IMR-90 (cell line): Measurements from ENCODE around the gene TNNI3K. TPM values are rescaled to one million over a fixed set of nuclear protein-coding genes. Genes with fewer than 3 reads are reported as not detected.

Experiments used
- ATAC-seq: fragments of 200-7000 bp; cut with Tn5 transposase; 2 replicates; pipeline ENCODE4 v1.9.1; 2020; ENCODE audit warnings: low read depth, mild to moderate bottlenecking, moderate library complexity
- BruUV-seq: library from RNA; stranded (reverse); fragments of 400-500 nt; replicated peaks from 2 replicates; lab custom pipeline; 2021; lab: Mats Ljungman, UMichigan
- CTCF ChIA-PET: fragments of 300-600 bp; formaldehyde crosslinking; extraction: SDS; loops from one replicate; lab custom pipeline; 2021; ENCODE audit warnings: antibody characterized with exemption; lab: Yijun Ruan, JAX
- POLR2A ChIA-PET: fragments of 300-600 bp; sonication (Branson Sonifier 250); formaldehyde crosslinking; loops from one replicate; lab custom pipeline; 2022; ENCODE audit warnings: antibody characterized with exemption; ENCODE audit not compliant: unreplicated experiment; lab: Charles Lee
- DNase-seq: peaks from one replicate; pipeline ENCODE4 v3.0.0; 2013
- H2AFZ ChIP-seq: replicated peaks from 2 replicates; pipeline ENCODE3; 2013; ENCODE audit warnings: low read length, mild to moderate bottlenecking; ENCODE audit not compliant: poor library complexity
- H2AK5ac ChIP-seq: 2 replicates; pipeline ENCODE4 v1.6.1; 2013; ENCODE audit warnings: low read depth, low read length, inconsistent platforms
- H2AK9ac ChIP-seq: replicated peaks from 2 replicates; pipeline ENCODE3; 2013; ENCODE audit warnings: mild to moderate bottlenecking, low read depth, low read length, moderate library complexity; ENCODE audit not compliant: poor library complexity
- H2BK120ac ChIP-seq: 2 replicates; pipeline ENCODE4 v1.6.1; 2013; ENCODE audit warnings: low read depth, low read length, inconsistent platforms
- H2BK15ac ChIP-seq: 3 replicates; pipeline ENCODE4 v1.6.1; 2013; ENCODE audit warnings: low read depth, low read length, inconsistent platforms
- H2BK20ac ChIP-seq: 2 replicates; pipeline ENCODE4 v1.6.1; 2013; ENCODE audit warnings: low read depth, mild to moderate bottlenecking, inconsistent platforms, low read length, moderate library complexity
- H2BK5ac ChIP-seq: 2 replicates; pipeline ENCODE4 v1.6.1; 2013; ENCODE audit warnings: mild to moderate bottlenecking, low read depth, low read length, inconsistent platforms; ENCODE audit not compliant: poor library complexity, severe bottlenecking
- H3K14ac ChIP-seq: replicated peaks from 2 replicates; pipeline ENCODE4 v1.6.1; 2013; ENCODE audit warnings: low read depth, low read length, inconsistent platforms
- H3K18ac ChIP-seq: 2 replicates; pipeline ENCODE4 v1.6.1; 2013; ENCODE audit warnings: low read depth, low read length, control low read depth
- H3K23ac ChIP-seq: 2 replicates; pipeline ENCODE4 v1.6.1; 2013; ENCODE audit warnings: low read depth, low read length, inconsistent platforms
- H3K27ac ChIP-seq: 2 replicates; pipeline ENCODE4 v1.5.1; 2013; ENCODE audit warnings: mild to moderate bottlenecking, control low read depth, low read length; ENCODE audit not compliant: insufficient read depth
- H3K27me3 ChIP-seq: 2 replicates; pipeline ENCODE4 v1.6.1; 2013; ENCODE audit warnings: low read length; ENCODE audit not compliant: control insufficient read depth, insufficient read depth
- H3K36me3 ChIP-seq: 2 replicates; pipeline ENCODE4 v1.6.1; 2013; ENCODE audit warnings: low read length, mixed read lengths; ENCODE audit not compliant: control insufficient read depth, insufficient read depth
- H3K4ac ChIP-seq: 2 replicates; pipeline ENCODE4 v1.6.1; 2013; ENCODE audit warnings: low read depth, low read length, inconsistent platforms
- H3K4me1 ChIP-seq: 2 replicates; pipeline ENCODE4 v1.6.1; 2013; ENCODE audit warnings: low read length, mixed read lengths; ENCODE audit not compliant: control insufficient read depth, insufficient read depth
- H3K4me2 ChIP-seq: 2 replicates; pipeline ENCODE4 v1.6.1; 2013; ENCODE audit warnings: low read depth, mild to moderate bottlenecking, control low read depth, low read length, moderate library complexity
- H3K4me3 ChIP-seq: 2 replicates; pipeline ENCODE4 v1.5.1; 2013; ENCODE audit warnings: low read depth, mild to moderate bottlenecking, control low read depth, low read length, moderate library complexity; ENCODE audit not compliant: insufficient read depth
- H3K56ac ChIP-seq: 2 replicates; pipeline ENCODE4 v1.6.1; 2013; ENCODE audit warnings: low read length, inconsistent platforms; ENCODE audit not compliant: insufficient read depth; ENCODE audit errors: extremely low read depth
- H3K79me1 ChIP-seq, 2 experiments: 2 replicates each; pipeline ENCODE4 v1.6.1; 2013; ENCODE audit warnings: low read length in 2 of 2, inconsistent platforms in 1 of 2, low read depth in 1 of 2
- H3K9ac ChIP-seq: 2 replicates; pipeline ENCODE4 v1.6.1; 2013; ENCODE audit warnings: low read depth, low read length, control low read depth
- H3K9me1 ChIP-seq: 2 replicates; pipeline ENCODE4 v1.6.1; 2013; ENCODE audit warnings: low read length, inconsistent platforms; ENCODE audit not compliant: insufficient read depth
- H3K9me3 ChIP-seq: 2 replicates; pipeline ENCODE4 v1.6.1; 2013; ENCODE audit warnings: low read length; ENCODE audit not compliant: control insufficient read depth, insufficient read depth
- H4K20me1 ChIP-seq: 2 replicates; pipeline ENCODE4 v1.6.1; 2013; ENCODE audit warnings: low read length, inconsistent platforms; ENCODE audit not compliant: insufficient read depth
- H4K5ac ChIP-seq: 2 replicates; pipeline ENCODE4 v1.6.1; 2013; ENCODE audit warnings: mild to moderate bottlenecking, low read depth, low read length, control low read depth
- H4K8ac ChIP-seq, 2 experiments: 2 replicates each; pipeline ENCODE4 v1.6.1; 2013; ENCODE audit warnings: low read depth in 2 of 2, low read length in 2 of 2, control low read depth in 1 of 2, inconsistent platforms in 1 of 2
- H4K91ac ChIP-seq: 2 replicates; pipeline ENCODE4 v1.6.1; 2013; ENCODE audit warnings: low read depth, low read length, inconsistent platforms; ENCODE audit not compliant: insufficient read depth
- BHLHE40 ChIP-seq: fragments of 150-350 bp; IDR thresholded peaks from 2 replicates; pipeline ENCODE4 v1.6.1; 2016; ENCODE audit warnings: mild to moderate bottlenecking, low read depth, low read length
- CEBPB ChIP-seq: IDR thresholded peaks from 2 replicates; pipeline ENCODE4 v1.6.1; 2012; ENCODE audit warnings: low read depth, low read length, improper control_type of control experiment
- CHD1 ChIP-seq: IDR thresholded peaks from 2 replicates; pipeline ENCODE4 v1.6.1; 2012; ENCODE audit warnings: low read depth, low read length, improper control_type of control experiment
- CTCF ChIP-seq: conservative IDR thresholded peaks from 2 replicates; pipeline ENCODE4 v1.5.1; 2012; ENCODE audit warnings: mild to moderate bottlenecking, low read depth, low read length, improper control_type of control experiment
- ELK1 ChIP-seq: fragments of 150-350 bp; IDR thresholded peaks from 2 replicates; pipeline ENCODE4 v1.6.1; 2016; ENCODE audit warnings: low read depth, mild to moderate bottlenecking, low read length, moderate library complexity, borderline replicate concordance
- FOS ChIP-seq: fragments of 150-350 bp; IDR thresholded peaks from 2 replicates; pipeline ENCODE4 v1.6.1; 2016; ENCODE audit warnings: low read depth, low read length
- MAFK ChIP-seq: IDR thresholded peaks from 2 replicates; pipeline ENCODE4 v1.6.1; 2012; ENCODE audit warnings: low read depth, low read length, improper control_type of control experiment
- MAZ ChIP-seq: IDR thresholded peaks from 2 replicates; pipeline ENCODE4 v1.6.1; 2012; ENCODE audit warnings: low read depth, mild to moderate bottlenecking, low read length, improper control_type of control experiment, moderate library complexity, borderline replicate concordance
- MXI1 ChIP-seq: IDR thresholded peaks from 2 replicates; pipeline ENCODE4 v1.6.1; 2012; ENCODE audit warnings: low read depth, mild to moderate bottlenecking, low read length, moderate library complexity, borderline replicate concordance
- NFE2L2 ChIP-seq: fragments of 150-350 bp; IDR thresholded peaks from 2 replicates; pipeline ENCODE4 v1.6.1; 2016; ENCODE audit warnings: low read depth, mild to moderate bottlenecking, low read length
- POLR2A ChIP-seq: IDR thresholded peaks from 2 replicates; pipeline ENCODE4 v1.6.1; 2012; ENCODE audit warnings: mild to moderate bottlenecking, low read depth, low read length
- RAD21 ChIP-seq: IDR thresholded peaks from 2 replicates; pipeline ENCODE4 v1.6.1; 2012; ENCODE audit warnings: low read length, improper control_type of control experiment
- RCOR1 ChIP-seq: IDR thresholded peaks from 2 replicates; pipeline ENCODE4 v1.6.1; 2012; ENCODE audit warnings: mild to moderate bottlenecking, low read length, improper control_type of control experiment; ENCODE audit not compliant: insufficient replicate concordance
- RFX5 ChIP-seq: IDR thresholded peaks from 2 replicates; pipeline ENCODE4 v1.8.0; 2012; ENCODE audit warnings: low read depth, mild to moderate bottlenecking, low read length, moderate library complexity
- SMC3 ChIP-seq: fragments of 150-350 bp; IDR thresholded peaks from 2 replicates; pipeline ENCODE4 v1.6.1; 2016; ENCODE audit warnings: low read depth, mild to moderate bottlenecking, antibody characterized with exemption, low read length, moderate library complexity
- USF2 ChIP-seq: fragments of 150-350 bp; IDR thresholded peaks from 2 replicates; pipeline ENCODE4 v1.6.1; 2017; ENCODE audit warnings: mild to moderate bottlenecking, antibody characterized with exemption, low read length, low read depth
- WGBS, 2 experiments: methylation state at CpG; one replicate each; pipeline versions ENCODE4 v1.1.5 to v1.1.7; 2013; ENCODE audit warnings: missing lambda C conversion rate in 2 of 2; ENCODE audit not compliant: insufficient read length in 1 of 2; ENCODE audit errors: extremely low coverage in 2 of 2; 5-methylcytosine and 5-hydroxymethylcytosine counted together
- dilution Hi-C: fragments of 300-500 bp; cut with HindIII; formaldehyde crosslinking; loops from one replicate; pipeline ENCODE4 v1.14.3; 2018; ENCODE audit warnings: low sequenced_read_pairs; ENCODE audit not compliant: unreplicated experiment
- in situ Hi-C: fragments of 300-500 bp; cut with MboI; formaldehyde crosslinking; loops from 3 replicates; pipeline ENCODE4 v1.14.3; 2019; ENCODE audit warnings: low sequenced_read_pairs, inconsistent platforms, mixed read lengths
- intact Hi-C: fragments of 100-400 bp; cut with micrococcal nuclease; formaldehyde crosslinking; loops from 2 replicates; pipeline ENCODE4 v1.10.0; 2022
- polyA plus RNA-seq, 3 experiments: library from polyadenylated mRNA; depleted of rRNA; stranded (reverse); fragments of >200 nt; gene quantifications; 2 replicates each; pipeline ENCODE4 v1.2.3, GENCODE V29; 2012; ENCODE audit warnings: low replicate concordance in 1 of 3
- total RNA-seq: library from RNA; depleted of rRNA; stranded (reverse); fragments of >200 nt; gene quantifications from 2 replicates; pipeline ENCODE4 v1.2.3, GENCODE V29; 2012

The TNNI3K gene
- total and polyA plus RNA-seq, 2 of the 4 experiments (the other 2 are of a cell fraction): 0.90 to 1.3 TPM

- Histone ChIP-seq H4K20me1 (no peaks in the 10 kb centered on the region), H3K4me2 (no peak overlapping the region), H3K79me1 (no peaks in the 10 kb centered on the region), H2BK120ac (no peak overlapping the region), H2AK5ac (no peak overlapping the region), H2AFZ (no peak overlapping the region), H2AK9ac (no peak overlapping the region), H3K14ac (no peak overlapping the region), H2BK20ac (no peak overlapping the region), H4K91ac (no peak overlapping the region), H3K9me3 (no peaks in the 10 kb centered on the region), H4K8ac (no peak overlapping the region), H3K18ac (no peak overlapping the region), H3K4me3 (no peak overlapping the region), H3K23ac (no peak overlapping the region), H2BK15ac (no peak overlapping the region), H2BK5ac (no peak overlapping the region), H4K5ac (no peak overlapping the region), H3K9me1 (no peaks in the 10 kb centered on the region), H3K36me3 (no peaks in the 10 kb centered on the region), H3K4ac (no peak overlapping the region), H3K27me3 (no peaks in the 10 kb centered on the region), H3K4me1 (no peaks in the 10 kb centered on the region; the same call in 1 of the 2 replicates), H3K56ac (no peak overlapping the region), H3K27ac (no peak overlapping the region), H3K9ac (no peak overlapping the region)
- ATAC-seq (no peak), DNase-seq (no peak)
- POLR2A ChIA-PET: interaction anchor here (0.6 kb wide), 1 partner anchor 168 kb away, joined by 3 read pairs; no protein-coding TSS in a partner anchor
- in situ Hi-C loops: no loop called here
- dilution Hi-C loops: no loop called here
- CTCF ChIA-PET: interaction anchor here (1.2 kb wide), 1 partner anchor 31 kb away, joined by 3 read pairs; no protein-coding TSS in a partner anchor
- WGBS, 2 experiments: no CpG with 5 or more reads among the region's 1 CpG
- BruUV-seq: no TSS peak
- TF ChIP-seq CHD1 (no peak), ELK1 (no peak), RCOR1 (no peak), FOS (no peak), MAZ (no peak), BHLHE40 (no peak), RAD21 (no peak), RFX5 (no peak), SMC3 (no peak), POLR2A (no peak), USF2 (no peak), NFE2L2 (no peak), CTCF (no peak), CEBPB (no peak), MXI1 (no peak), MAFK (no peak)
- intact Hi-C loops: no loop called here
Measured at GRCh38 chr1:74215229-74215628, 20.0 kb upstream of the TNNI3K start.
